ENCODE measurements around the gene TRMT10C.

TRMT10C gene

GRCh38 chr3:101571028-101571895, 9.6 kb downstream of the TRMT10C start:
- CTCF ChIA-PET: interaction anchor here (1.9 to 3.2 kb wide), 3 partner anchors 8 to 62 kb away, joined by 4 to 41 read pairs (median 14); partner anchors contain the start of gene TRMT10C
- no peak for TF ChIP-seq CTCF (IDR thresholded peaks at IDR 0.05; ENCODE audit: insufficient read depth, low read length, missing control alignments)
- no peak for DNase-seq (ENCODE audit: low read depth, low spot score)
- H3K4me3 ChIP-seq (ENCODE audit: low read depth, low read length): no peak overlapping the region
- POLR2A ChIA-PET: no interaction called here

GRCh38 chr3:101573449-101574387, 12.1 kb downstream of the TRMT10C start, which contains the start of gene PCNP:
TSS of gene PCNP (plus strand) at chr3:101574180. CDS start at chr3:101574216, 36 bp downstream.
- ChIA-PET POLR2A (interaction anchor here (0.6 to 2.2 kb wide), 6 partner anchors 9 to 1084 kb away, joined by 3 to 12 read pairs (median 4); partner anchors contain the start of genes RPL24, TRMT10C and ZBTB11), CTCF (interaction anchor here (0.6 to 3.8 kb wide), 25 partner anchors 10 to 347 kb away, joined by 3 to 41 read pairs (median 3); partner anchors contain the start of genes TRMT10C and ZBTB11)
- peak; percentile 94 for DNase-seq (ENCODE audit: low read depth, low spot score)
- H3K4me3 ChIP-seq (ENCODE audit: low read depth, low read length): peak within 1 kb of the TSS; percentile 87
- TF ChIP-seq CTCF (IDR thresholded peaks at IDR 0.05; ENCODE audit: insufficient read depth, low read length, missing control alignments): peak; percentile 59

GRCh38 chr3:101574388-101575112, 12.9 kb downstream of the TRMT10C start:
- DNase-seq (ENCODE audit: low read depth, low spot score): no peak
- peak overlapping the region; percentile 87 for H3K4me3 ChIP-seq (ENCODE audit: low read depth, low read length)
- no peak for TF ChIP-seq CTCF (IDR thresholded peaks at IDR 0.05; ENCODE audit: insufficient read depth, low read length, missing control alignments)
- ChIA-PET CTCF (interaction anchor here (0.9 to 3.8 kb wide), 16 partner anchors 11 to 344 kb away, joined by 3 to 41 read pairs (median 5); partner anchors contain the start of genes TRMT10C and ZBTB11), POLR2A (interaction anchor here (0.6 to 2.2 kb wide), 5 partner anchors 10 to 1084 kb away, joined by 3 to 12 read pairs (median 4); partner anchors contain the start of genes TRMT10C and ZBTB11)

GRCh38 chr3:101577286-101577685, 15.6 kb downstream of the TRMT10C start:
- CTCF ChIA-PET: no interaction called here
- no peak overlapping the region for H3K4me3 ChIP-seq (ENCODE audit: low read depth, low read length)
- POLR2A ChIA-PET: no interaction called here
- no peak for DNase-seq (ENCODE audit: low read depth, low spot score)
- no peak for TF ChIP-seq CTCF (IDR thresholded peaks at IDR 0.05; ENCODE audit: insufficient read depth, low read length, missing control alignments)

- ChIA-PET POLR2A (no interaction called here), CTCF (interaction anchor here (1.6 to 3.1 kb wide), 2 partner anchors 10 to 15 kb away, joined by 5 to 18 read pairs; partner anchors contain the start of gene PCNP)
- no peak overlapping the region for H3K4me3 ChIP-seq (ENCODE audit: low read depth, low read length)
- TF ChIP-seq CTCF (IDR thresholded peaks at IDR 0.05; ENCODE audit: insufficient read depth, low read length, missing control alignments): no peak
- no peak for DNase-seq (ENCODE audit: low read depth, low spot score)
Observed at GRCh38 chr3:101588616-101589015, 26.9 kb downstream of the TRMT10C start.
